SU-DHL-6 (cell line): Measurements from ENCODE around the gene SMARCA4.

Experiments
- EZH2phosphoT487 ChIP-seq: fragments of 200-600 bp; sonication (generic), shearing (Covaris generic); conservative IDR thresholded peaks from 2 replicates; pipeline ENCODE4 v1.6.1; 2018; ENCODE audit warnings: mild to moderate bottlenecking, antibody characterized with exemption, low read length, moderate library complexity, mixed read lengths
- TF ChIP-seq, protein P1 (sequence below): fragments of 200-600 bp; sonication (generic); IDR thresholded peaks from one replicate; pipeline ENCODE4 v1.5.1; 2017; ENCODE audit warnings: antibody characterized with exemption, mild to moderate bottlenecking, low read length, moderate library complexity; ENCODE audit not compliant: insufficient read depth, poor library complexity, severe bottlenecking

DNA sequence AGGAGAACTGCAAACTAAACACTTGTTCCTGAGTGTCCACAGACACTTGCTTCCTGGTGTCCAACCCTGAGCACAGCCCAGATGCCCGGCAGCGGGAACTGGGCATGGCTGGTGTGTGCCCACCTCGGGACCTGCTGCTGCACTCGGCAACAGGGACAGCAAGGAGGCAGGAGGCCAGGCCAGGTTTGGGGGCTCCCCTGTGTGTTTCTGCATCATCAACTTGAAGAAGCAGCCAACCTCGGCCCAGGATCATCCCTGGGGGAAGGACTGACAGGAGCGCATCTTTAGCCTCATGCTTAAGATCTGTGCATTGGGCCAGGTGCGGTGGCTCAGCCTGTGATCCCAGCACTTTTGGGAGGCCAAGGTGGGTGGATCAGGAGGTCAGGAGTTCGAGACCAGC lies 93.4 kb downstream of the SMARCA4 start:
- TF ChIP-seq, protein P1, sequence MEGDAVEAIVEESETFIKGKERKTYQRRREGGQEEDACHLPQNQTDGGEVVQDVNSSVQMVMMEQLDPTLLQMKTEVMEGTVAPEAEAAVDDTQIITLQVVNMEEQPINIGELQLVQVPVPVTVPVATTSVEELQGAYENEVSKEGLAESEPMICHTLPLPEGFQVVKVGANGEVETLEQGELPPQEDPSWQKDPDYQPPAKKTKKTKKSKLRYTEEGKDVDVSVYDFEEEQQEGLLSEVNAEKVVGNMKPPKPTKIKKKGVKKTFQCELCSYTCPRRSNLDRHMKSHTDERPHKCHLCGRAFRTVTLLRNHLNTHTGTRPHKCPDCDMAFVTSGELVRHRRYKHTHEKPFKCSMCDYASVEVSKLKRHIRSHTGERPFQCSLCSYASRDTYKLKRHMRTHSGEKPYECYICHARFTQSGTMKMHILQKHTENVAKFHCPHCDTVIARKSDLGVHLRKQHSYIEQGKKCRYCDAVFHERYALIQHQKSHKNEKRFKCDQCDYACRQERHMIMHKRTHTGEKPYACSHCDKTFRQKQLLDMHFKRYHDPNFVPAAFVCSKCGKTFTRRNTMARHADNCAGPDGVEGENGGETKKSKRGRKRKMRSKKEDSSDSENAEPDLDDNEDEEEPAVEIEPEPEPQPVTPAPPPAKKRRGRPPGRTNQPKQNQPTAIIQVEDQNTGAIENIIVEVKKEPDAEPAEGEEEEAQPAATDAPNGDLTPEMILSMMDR: no peak
- TF ChIP-seq EZH2phosphoT487: no peak
